Stimulated activated CD8-positive, alpha-beta memory T cell treated with anti-CD3 and anti-CD28 coated beads, Interleukin-15, amount 100 ng/mL, for 4 hours (primary cell): Measurements from ENCODE around the gene BMPR1A.

ENCODE experiments used
- DNase-seq, 2 donors: peaks; one replicate each; pipeline ENCODE4 v3.0.0-alpha.2; 2020; ENCODE audit warnings: low read depth in 2 of 2

Gene BMPR1A

DNA sequence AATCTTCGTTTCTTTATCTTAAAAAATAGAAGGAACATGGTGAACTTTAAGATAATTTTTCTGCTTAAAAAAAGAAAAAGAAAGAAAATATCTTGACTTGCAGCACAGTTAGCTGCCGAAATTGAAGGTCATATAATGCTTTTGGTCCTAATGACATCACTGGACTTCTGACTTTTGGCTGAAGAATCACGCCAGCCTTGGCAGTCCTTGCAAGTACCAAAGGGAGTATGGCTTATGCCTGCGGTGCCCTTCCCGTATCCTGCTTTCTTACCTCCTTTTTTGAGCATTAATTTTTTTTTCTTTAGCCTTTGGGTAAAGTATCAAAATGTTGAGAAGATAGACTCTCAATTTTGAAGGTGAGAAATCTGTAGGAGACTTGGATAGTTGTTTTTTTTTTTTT, 7.0 kb downstream of the BMPR1A start:
- DNase-seq: no peak

DNA sequence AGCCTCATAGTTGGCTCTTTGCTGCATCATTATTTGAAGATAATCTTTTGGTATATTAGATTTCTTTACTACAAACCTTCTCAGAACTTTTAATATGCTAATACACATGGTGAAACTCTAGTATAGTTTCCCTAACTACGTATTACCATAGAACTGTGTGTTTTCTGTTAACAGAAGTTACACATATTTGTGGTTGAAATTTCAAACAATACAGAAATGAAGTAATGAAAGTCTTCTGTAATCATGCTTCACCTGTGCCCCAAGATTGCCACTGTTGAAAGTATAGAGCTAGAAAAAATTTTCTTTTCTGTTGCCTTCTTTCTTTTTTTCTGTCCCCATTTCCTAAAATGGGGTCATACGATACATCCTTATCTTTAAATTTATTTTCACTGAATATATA, 9.1 kb downstream of the BMPR1A start:
- DNase-seq: no peak

DNA sequence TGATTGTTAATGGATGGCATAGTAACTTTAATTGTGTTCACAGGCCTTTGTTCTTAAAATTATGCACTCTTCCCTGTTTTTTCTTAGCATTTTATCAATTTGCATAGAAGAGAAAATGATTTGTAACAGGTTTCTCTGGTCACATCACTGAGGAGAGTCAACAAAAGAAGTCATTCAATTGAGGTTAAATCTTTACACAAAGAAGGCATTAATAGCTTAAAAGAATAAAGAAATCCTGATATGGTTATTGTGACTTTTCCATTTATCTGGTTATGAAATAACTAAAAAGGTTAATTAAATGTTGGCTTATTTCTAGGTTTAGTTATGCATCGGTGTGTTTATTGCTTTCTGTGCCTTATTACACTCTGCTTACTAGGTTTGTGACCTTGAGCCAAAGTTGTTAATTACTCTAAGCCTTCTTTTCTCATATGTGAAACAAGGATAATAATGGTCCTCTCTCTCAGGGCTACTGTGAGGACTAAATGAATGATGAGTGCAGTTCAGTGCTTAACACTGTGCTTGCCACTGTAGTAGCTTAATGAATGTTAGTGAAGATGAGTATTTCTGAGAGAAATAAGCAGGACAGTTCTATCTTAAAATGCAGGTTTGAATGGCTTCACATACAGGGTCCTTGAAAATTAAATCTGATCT, 12.1 kb downstream of the BMPR1A start:
- DNase-seq: no peak

DNA sequence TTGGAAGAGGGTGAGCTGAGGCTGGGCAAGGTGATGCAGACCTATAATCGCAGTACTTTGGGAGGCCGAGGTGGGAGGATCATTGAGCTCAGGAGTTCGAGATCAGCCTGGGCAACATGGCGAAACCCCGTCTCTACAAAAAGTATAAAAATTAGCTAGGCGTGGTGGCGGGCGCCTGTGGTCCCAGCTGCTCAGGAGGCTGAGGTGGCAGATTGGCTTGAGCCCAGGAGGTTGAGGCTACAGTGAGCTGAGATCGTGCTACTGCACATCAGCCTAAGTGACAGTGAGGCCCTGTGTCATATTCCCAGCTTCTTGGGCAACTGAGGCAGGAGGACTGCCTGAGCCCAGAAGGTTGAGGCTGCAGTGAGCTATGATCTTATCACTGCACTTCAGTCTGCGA, 13.6 kb downstream of the BMPR1A start:
- no peak for DNase-seq

GRCh38 chr10:86770412-86770960, 14.1 kb downstream of the BMPR1A start:
- no peak for DNase-seq

GRCh38 chr10:86773498-86773897, 17.1 kb downstream of the BMPR1A start:
- DNase-seq: no peak

- no peak for DNase-seq
Measured at GRCh38 chr10:86775056-86775869, 18.8 kb downstream of the BMPR1A start.

- DNase-seq: no peak
Measured at GRCh38 chr10:86775870-86776180, 19.4 kb downstream of the BMPR1A start.

DNA sequence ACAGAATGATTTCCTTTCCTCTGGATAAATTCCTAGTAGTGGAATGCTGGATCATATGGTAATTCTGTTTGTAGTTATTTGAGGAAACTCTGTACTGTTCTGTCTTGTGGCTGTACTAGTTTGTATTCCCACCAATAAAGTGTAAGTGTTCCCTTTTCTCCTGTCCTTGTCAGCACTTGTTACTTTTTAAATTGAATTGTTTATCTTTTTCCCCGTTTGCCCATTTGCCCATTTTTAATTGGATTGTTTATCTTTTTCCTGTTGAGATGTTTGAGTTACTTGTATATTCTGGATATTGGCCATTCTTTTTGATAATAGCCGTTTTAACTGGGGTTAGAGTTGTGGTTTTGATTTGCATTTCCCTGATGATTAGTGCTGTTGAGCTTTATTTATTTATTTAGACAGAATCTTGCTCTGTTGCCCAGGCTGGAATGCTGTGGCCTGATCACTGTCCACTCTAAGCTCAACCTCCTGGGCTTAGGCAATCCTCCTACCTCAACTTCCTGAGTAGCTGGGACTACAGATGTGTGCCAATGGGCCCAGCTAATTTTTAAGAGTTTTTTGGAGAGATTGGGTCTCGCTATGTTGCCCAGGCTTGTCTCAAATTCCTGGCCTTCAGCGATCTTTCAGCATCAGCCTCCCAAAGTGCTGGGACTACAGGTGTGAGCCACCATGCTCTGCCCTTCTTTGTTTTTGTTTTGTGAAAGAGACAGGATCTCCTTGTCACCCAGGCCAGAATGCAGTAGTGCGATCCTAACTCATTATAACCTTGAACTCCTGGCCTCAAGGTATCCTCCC, 23.0 kb downstream of the BMPR1A start:
- DNase-seq: no peak

DNA sequence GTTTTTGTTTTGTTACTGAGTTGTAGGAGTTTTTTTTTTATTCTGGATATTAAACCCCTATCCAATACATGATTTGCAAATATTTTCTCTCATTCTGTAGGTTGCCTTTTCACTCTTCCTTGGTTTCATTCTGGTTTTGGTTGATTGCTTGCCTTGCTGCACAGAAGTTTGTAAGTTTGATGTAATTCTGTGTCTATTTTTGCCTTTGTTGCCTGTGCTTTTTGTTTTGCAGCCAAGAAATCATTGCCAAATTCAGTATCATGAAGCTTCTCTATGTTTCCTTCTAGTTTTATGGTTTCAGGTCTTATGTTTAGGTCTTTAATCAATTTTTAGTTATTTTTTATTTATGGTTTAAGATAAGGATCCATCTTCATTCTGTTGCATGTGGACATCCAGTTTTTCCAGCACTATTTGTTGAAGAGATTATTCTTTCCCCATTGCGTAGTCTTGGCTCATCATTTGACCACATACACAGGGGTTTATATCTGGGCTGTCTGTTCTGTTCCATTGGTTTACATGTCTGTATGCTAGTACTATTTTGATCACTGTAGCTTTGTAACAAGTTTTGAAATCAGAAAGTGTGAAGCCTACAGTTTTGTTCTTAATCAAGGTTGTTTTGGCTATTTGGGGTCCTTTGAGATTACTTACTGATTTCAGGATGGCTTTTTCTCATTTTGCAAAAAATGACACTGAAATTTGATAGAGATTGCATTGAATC, 26.4 kb downstream of the BMPR1A start:
- no peak for DNase-seq

DNA sequence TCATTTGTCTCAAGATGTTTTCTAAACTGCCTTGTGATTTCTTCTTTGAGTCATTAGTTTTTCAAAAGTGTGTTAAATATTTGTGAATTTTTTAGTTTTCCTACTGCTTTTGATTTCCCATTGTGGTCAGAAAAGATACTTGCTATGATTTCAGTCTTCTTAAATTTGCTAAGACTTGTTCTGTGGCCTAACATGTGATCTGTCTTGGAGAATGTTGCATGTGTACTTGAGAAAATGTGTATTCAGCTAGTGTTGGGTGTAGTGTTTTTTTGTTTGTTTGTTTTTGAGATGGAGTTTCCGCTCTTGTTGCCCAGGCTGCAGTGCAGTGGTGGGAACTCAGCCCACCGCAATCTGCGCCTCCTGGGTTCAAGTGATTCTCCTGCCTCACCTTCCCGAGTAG, 28.6 kb downstream of the BMPR1A start:
- no peak for DNase-seq

DNA sequence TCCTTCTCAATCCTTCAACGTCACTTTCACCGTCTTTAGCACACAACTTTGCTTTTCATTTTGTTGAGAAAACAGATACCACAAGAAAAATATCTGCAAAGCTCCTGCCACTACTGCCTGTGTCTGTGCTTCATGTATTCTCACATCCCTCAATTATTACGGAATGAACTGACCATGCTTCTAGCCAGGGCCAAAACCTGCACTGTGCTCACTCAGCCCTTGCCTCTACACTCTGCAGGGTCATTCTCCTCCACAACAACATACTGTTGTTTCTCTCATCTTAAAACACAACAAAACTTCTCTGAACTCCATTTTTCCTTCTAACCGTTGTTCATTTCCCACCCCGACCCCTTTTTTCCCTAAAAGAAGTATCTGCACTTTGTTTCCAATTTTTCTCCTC, 29.5 kb downstream of the BMPR1A start:
- no peak for DNase-seq

GRCh38 chr10:86786368-86786767, 29.9 kb downstream of the BMPR1A start:
- no peak for DNase-seq

DNA sequence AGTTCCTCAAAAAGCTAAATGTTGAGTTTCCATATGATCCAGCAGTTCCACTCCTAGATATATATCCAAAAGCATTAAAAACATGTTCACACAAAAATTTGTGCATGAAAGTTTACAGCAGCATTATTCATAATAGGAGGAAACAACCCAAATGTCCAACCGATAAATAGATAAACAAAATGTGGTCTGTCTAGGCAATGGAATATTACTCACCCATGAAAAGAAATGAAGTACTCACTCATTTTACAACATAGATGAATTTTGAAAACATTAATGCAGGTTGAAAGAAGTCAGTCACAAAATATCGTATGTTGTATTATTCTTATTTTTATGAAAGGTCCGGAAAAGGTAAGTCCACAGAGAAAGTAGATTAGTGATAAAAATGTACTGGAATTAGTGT, 34.0 kb downstream of the BMPR1A start:
- DNase-seq: no peak

DNA sequence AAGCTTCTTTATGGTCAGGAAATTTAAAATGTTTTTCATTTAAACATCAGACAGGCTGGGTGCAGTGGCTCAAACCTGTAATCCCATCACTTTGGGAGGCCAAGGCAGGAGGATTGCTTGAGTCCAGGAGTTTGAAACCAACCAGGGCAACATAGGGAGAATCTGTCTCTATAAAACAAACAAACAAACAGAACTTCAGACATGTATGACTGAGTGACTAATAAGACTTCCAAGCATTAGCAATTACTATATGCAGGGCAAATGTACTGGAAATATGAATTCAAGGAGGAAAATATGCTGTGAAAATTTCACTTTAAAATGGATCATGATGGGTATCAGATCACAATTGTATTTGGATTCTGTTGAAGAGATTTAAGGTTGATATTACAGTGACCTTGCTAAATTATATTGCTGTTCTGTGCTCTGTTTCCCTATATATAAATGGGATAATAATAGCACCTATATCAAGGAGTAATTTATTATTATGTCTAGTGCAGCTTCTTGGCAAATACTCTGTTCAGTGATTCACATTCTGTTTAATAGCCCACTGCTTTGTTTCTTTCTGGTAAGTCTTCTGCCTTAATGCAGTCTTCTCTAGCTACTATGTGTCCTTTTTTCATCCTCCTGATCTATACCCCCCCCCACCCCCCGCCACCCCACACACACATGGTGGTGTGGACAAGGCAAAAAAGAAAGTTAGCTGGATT, 36.2 kb downstream of the BMPR1A start:
- no peak for DNase-seq

DNA sequence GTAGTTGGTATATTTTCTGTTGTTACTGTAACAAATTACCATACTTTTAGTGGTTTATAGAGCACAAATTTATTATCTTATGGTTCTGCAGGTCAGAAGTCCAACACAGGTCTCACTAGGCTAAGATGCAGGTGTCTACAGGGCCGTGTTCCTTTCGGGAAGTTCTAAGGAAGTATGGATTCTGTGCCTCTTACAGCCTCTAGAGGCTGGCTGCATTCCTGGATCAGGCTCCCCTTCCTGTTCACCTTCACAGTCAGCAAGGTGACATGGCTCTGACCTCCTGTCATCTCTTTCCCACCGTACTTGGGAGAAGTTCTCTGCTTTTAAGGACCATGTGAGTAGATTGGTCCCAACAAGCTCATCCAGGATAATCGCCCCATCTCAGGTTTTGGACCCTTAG, 37.3 kb downstream of the BMPR1A start:
- no peak for DNase-seq

DNA sequence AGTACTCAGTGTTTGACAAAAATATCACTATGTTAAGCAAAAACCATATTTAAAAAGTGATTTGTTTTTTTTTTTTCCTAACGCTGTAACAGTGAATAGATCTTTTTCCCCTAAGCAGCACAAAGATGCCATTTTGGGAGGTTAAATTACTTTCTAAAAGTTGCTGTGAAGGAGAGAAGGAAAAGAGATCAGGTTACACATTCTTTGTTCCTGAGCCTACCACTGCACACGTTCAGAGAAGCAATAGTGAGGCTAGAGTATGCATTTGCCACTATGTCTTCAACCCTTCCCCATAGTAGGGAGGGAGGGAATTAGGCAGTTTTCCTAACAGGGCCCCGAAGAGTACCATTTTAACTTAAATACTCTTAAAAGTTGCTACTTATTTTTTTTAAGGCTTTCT, 38.9 kb downstream of the BMPR1A start:
- no peak for DNase-seq

DNA sequence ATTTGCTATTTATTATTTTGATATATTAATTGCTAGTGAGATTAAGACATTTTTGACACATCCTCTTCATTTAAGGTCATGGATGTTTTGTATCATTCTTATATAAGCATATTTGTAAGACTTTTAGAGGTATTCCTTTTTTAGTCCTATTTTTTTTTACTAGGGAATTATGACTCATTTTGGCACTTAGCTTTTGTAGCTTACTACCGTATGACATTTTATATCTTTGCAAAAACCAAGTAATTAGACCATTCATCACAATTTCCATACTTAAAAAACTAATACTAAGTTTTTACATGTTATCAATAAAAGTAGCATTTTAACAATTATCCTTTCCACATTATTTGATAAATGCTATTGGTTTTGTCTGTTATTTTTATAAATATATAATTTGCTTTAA, 41.6 kb downstream of the BMPR1A start:
- no peak for DNase-seq

GRCh38 chr10:86798611-86799010, 42.2 kb downstream of the BMPR1A start:
- no peak for DNase-seq

DNA sequence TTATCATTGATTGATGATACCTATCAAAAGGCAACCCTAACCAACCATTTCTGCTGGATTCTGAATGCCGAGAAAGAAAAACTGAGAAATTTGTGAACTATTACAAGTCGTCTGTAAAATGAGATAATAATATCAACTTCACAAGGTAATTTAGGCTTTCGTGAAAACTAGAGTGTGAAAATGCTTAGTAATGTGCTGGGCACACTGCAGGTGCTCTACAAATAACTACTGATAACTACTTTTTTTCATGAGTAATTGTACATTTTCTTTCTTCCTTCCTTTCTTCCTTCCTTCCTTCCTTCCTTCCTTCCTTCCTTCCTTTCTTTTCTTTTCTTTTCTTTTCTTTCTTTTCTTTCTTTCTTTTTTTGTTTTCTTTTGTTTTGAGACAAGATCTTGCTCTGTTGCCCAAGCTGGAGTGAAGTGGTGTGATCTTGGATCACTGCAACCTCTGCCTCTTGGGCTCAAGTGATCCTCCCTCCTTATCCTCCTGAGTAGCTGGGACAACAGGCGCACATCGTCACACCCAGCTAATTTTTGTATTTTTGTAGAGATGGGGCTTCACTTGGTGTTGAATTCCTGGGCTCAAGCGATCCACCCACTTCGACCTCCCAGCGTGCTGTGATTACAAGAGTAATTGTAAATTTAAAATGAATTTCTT, 42.9 kb downstream of the BMPR1A start:
- DNase-seq: no peak

- DNase-seq: no peak
Measured at GRCh38 chr10:86801995-86802394, 45.6 kb downstream of the BMPR1A start.
